ENCODE measurements around the gene HS6ST3.

Gene HS6ST3

GRCh38 chr13:96421314-96421713, 331.4 kb downstream of the HS6ST3 start:
- no peak for DNase-seq (ENCODE audit: extremely low read depth in 1 of 2, low read depth in 1 of 2)

GRCh38 chr13:96422002-96422401, 332.1 kb downstream of the HS6ST3 start:
- DNase-seq (ENCODE audit: extremely low read depth in 1 of 2, low read depth in 1 of 2) = no peak

- no peak for DNase-seq (ENCODE audit: extremely low read depth in 1 of 2, low read depth in 1 of 2)
Measured at GRCh38 chr13:96426167-96426566, 336.3 kb downstream of the HS6ST3 start.

- no peak for DNase-seq (ENCODE audit: extremely low read depth in 1 of 2, low read depth in 1 of 2)
Measured at GRCh38 chr13:96428911-96429310, 339.0 kb downstream of the HS6ST3 start.

- no peak for DNase-seq (ENCODE audit: extremely low read depth in 1 of 2, low read depth in 1 of 2)
Measured at GRCh38 chr13:96431044-96431581, 341.2 kb downstream of the HS6ST3 start.

DNA sequence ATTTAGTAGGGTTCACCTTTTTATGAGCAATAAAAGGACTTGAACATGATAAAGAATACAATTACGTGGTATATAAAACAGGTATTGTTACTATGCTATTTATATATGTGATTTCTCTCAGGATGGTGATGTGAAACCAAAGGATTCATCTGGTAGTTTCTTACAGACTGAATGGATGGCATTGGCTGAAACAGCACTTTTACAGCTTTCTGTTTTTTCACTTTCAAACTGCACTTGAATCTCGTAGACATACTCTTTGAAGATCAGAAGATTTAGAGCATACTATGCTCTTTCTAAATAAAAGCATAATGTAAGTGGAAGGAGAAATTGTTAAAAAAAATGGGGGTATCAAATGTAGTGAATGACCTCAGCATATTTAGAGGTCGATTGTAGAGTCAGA, 354.8 kb downstream of the HS6ST3 start:
- no peak for DNase-seq (ENCODE audit: extremely low read depth in 1 of 2, low read depth in 1 of 2)

- DNase-seq (ENCODE audit: extremely low read depth in 1 of 2, low read depth in 1 of 2) = no peak
Measured at GRCh38 chr13:96449920-96450319, 360.0 kb downstream of the HS6ST3 start.

DNA sequence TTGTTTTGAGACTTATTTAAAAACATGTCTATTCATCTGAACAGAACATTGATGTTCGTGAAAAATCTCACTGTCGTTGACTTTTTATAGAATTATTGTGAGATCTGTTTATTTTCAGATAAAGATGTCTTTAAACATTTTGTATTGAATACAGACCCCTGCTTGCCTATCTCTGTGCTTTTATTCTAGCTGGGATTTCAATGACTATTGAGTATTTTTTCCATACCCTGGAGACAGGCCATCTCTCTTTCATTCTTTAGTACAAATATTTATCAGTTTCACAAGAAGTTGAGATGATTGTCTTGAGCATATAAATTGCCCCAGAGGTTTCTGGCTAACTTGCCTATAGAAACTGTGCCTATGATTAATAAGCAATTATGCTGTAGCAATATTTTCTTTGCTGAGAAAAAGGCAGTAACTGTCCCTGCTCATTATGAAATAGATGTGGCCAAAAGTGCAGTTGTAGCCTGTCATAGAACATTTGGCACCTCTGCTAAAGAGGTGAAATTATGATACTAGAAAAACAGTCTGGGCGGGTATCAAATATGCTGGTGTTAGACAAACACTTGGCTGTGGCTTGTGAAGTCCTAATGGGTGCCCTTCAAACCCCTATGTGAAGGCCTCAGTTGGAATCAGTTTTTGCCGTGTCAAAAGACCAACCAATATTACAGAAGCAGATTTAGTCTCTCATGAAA, 360.6 kb downstream of the HS6ST3 start:
- no peak for DNase-seq (ENCODE audit: extremely low read depth in 1 of 2, low read depth in 1 of 2)

DNA sequence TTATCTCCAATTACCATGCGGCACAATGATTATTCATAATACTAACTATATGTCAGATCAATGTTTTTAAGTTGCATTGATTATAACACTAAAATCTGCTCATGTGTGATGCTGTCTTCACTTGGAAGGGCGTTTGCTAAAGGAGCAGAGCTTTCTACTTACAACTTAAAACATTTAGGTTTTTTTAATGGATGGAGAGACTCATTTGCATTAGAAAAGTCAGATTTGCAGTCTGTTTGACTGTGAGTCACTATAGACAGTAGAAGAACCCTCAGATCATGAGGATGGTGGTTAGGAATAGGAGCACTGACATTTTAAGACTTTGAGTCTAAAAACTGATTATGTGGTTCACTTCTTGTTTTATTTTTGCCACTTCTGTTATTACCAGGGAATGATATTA, 364.6 kb downstream of the HS6ST3 start:
- DNase-seq (ENCODE audit: extremely low read depth in 1 of 2, low read depth in 1 of 2) = no peak

DNA sequence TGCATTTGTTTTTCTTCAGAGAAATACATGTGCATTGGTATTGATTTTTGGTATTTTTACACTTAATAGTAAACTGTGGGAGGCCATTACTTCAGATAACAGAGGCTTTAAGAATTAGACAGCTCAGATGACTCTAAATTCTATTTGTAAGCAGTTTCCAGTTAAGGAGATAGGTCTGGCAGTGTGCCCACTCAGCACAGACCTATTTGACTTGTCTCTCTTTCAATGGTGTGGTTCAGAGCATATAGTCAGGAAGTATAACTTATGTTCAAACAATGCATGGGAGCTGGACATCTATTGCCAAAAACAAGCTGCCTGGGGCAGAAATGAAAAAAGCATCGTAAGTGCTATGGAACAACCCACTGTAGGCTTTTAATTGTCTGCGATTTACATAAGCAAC, 370.7 kb downstream of the HS6ST3 start:
- no peak for DNase-seq (ENCODE audit: extremely low read depth in 1 of 2, low read depth in 1 of 2)

DNA sequence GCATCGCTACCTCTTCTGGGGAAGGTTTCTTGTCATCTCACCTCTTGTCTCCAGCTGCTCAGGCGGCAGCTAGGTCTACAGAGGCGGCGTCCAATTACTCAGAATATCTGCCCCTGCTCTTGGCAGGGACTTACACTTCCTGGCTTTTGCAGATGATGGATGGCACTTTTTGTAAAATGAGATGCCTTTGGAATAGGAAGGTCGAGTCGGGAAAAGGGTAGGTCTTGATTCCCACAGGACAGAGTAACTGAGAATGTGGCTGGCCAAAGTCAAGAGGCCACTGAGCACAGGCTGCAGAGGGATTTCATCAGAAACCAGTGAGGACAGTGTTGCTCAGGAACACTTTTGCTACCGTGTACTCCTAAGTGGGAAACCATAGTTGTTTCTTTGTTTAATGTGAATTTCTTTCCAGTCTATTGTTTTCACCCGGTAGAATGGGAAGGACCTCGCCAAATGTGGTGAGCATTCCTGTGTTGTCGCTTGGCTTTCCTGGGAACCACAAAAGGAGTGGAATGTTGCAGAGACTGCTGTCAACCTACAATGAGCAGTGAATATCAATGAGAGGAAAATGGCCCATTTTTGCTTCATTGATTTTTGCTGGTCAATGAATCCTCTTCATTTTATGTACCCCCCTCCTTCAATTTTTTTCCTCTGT, 383.7 kb downstream of the HS6ST3 start:
- no peak for DNase-seq (ENCODE audit: extremely low read depth in 1 of 2, low read depth in 1 of 2)

GRCh38 chr13:96474181-96474557, 384.3 kb downstream of the HS6ST3 start:
- DNase-seq (ENCODE audit: extremely low read depth in 1 of 2, low read depth in 1 of 2) = no peak

GRCh38 chr13:96475103-96475502, 385.2 kb downstream of the HS6ST3 start:
- no peak for DNase-seq (ENCODE audit: extremely low read depth in 1 of 2, low read depth in 1 of 2)

- DNase-seq (ENCODE audit: extremely low read depth in 1 of 2, low read depth in 1 of 2) = no peak
Measured at GRCh38 chr13:96481482-96481881, 391.6 kb downstream of the HS6ST3 start.

DNA sequence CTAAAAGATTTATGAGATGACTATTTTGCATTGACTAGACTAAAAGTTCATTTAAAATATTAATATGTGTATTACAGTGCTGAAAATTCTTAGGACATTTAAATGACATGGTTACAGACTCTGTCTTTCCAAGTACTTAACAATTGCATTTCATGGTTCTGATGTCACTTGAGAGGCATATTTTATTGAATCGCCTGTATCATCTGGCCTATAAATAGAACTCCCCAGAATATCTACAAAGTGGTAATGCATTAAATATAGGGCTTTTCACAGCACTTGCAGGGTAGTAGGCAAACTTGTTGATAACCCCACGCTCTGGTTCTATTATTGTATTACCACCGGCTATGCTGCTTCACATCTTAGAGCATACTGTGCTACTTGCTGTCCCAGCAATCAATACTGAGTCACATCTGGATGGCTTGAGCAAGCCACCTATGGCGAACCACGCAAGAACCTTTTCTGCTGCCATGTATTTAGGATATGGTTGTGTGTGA, 400.6 kb downstream of the HS6ST3 start:
- DNase-seq (ENCODE audit: extremely low read depth in 1 of 2, low read depth in 1 of 2) = no peak

GRCh38 chr13:96491103-96491502, 401.2 kb downstream of the HS6ST3 start:
- DNase-seq (ENCODE audit: extremely low read depth in 1 of 2, low read depth in 1 of 2) = no peak

GRCh38 chr13:96492766-96493165, 402.9 kb downstream of the HS6ST3 start:
- DNase-seq (ENCODE audit: extremely low read depth in 1 of 2, low read depth in 1 of 2) = no peak

GRCh38 chr13:96499656-96500055, 409.7 kb downstream of the HS6ST3 start:
- no peak for DNase-seq (ENCODE audit: extremely low read depth in 1 of 2, low read depth in 1 of 2)

DNA sequence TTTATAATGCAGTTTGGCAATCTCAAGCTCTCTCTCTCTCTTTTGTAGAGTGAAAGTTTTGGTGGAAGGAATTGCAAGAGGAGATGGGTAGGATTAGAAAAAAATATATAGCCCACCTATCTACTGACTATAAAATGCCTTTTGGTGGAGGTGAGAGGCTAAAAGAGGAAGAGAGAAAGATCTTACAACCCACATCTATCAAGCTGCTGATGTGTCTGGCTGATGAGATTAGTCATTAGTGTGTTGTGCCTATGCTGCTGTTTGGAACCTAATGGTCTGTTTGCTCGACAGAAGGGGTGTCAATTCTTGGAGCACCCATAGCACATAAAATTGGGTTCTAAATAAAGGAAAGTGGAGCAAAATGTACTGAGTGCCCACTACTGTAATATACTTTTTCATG, 411.0 kb downstream of the HS6ST3 start:
- no peak for DNase-seq (ENCODE audit: extremely low read depth in 1 of 2, low read depth in 1 of 2)

- DNase-seq (ENCODE audit: extremely low read depth in 1 of 2, low read depth in 1 of 2) = no peak
Measured at GRCh38 chr13:96503481-96503880, 413.6 kb downstream of the HS6ST3 start.

GRCh38 chr13:96511587-96511986, 421.7 kb downstream of the HS6ST3 start:
- no peak for DNase-seq (ENCODE audit: extremely low read depth in 1 of 2, low read depth in 1 of 2)

- no peak for DNase-seq (ENCODE audit: extremely low read depth in 1 of 2, low read depth in 1 of 2)
Measured at GRCh38 chr13:96519380-96519779, 429.5 kb downstream of the HS6ST3 start.

Data from activated CD8-positive, alpha-beta memory T cell treated with anti-CD3 and anti-CD28 coated beads for 1 hour (primary cell).